ENCODE data around the gene MTOR.

MTOR gene

DNA sequence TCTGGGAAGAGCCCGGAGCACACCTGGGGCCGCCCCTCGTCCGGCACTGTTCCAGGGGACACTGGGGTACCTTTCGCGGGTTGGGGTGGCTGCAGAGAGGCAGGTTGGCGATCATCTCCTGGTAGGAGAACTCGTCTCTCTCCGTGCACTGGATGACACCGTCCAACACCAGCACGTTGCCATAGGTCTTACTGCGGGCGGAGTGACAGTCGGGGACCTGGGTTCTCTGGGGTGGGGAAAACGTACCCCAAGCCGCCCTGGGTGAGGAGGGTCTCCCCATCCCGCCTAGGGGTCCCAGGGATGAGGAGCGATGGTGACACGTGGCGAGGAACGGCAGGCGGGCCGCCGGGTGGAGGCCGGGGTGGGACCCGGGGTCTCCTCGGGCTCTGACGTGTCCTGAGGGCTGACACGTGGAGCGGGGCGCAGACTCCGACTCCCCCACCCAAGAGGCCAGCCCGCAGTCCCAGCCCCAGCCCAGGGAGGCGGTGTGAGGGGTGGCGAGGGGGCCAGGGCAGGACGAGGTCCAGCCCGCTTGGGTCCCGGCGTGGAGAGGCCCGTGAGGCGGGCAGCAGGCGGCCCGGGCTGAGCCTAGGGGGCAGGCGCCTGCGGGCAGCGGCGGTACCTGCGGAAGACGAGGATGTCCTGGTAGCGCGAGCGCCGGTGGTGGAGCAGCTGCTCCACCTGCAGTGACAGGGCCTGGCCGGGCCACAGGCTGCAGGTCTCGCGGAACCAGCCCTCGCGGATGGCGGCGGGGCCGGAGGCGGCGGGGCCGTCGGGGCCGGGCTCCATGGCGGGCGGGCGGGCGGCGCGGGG lies 203.0 kb downstream of the MTOR start:
- DNase-seq, result no peak

GRCh38 chr1:11058595-11059154 lies 203.7 kb downstream of the MTOR start:
- no peak for DNase-seq

GRCh38 chr1:11058026-11058425 lies 204.3 kb downstream of the MTOR start:
- DNase-seq, result no peak

GRCh38 chr1:11057477-11057876 lies 204.9 kb downstream of the MTOR start:
- no peak for DNase-seq
